ENCODE results near the gene TBX5. TPM values are rescaled to one million over a fixed set of nuclear protein-coding genes. Genes with fewer than 3 reads are reported as not detected.

The TBX5 gene
- total RNA-seq: not detected

GRCh38 chr12:114405519-114406271 is at the start of gene TBX5:
TSS of gene TBX5 (minus strand) at chr12:114406144. CDS start at chr12:114403898, 2,246 bp downstream.
- CTCF ChIA-PET: no interaction called here
- DNase-seq: no peak
- H3K4me3 Mint-ChIP-seq: no peak within 1 kb of the TSS

GRCh38 chr12:114451657-114452056 is 45.7 kb upstream of the TBX5 start:
- TF ChIP-seq CTCF (IDR thresholded peaks at IDR 0.05): no peak
- ChIA-PET CTCF (no interaction called here), POLR2A (no interaction called here)
- intact Hi-C loops (cut with micrococcal nuclease): no loop called here
- no peak overlapping the region for H3K4me3 Mint-ChIP-seq
- ATAC-seq (no peak), DNase-seq (no peak)
- peaks cover 45% of the 10 kb centered on the region for H3K27me3 Mint-ChIP-seq
- H3K9me3 Mint-ChIP-seq: no peaks in the 10 kb centered on the region
- H3K4me1 Mint-ChIP-seq (ENCODE audit: low read depth): no peaks in the 10 kb centered on the region
- no peaks in the 10 kb centered on the region for H3K36me3 Mint-ChIP-seq (ENCODE audit: low read depth)
- H3K27ac Mint-ChIP-seq: no peak overlapping the region

More at GRCh38 chr12:114405519-114406271, at the start of gene TBX5:
- POLR2A ChIA-PET: no interaction called here
- no peak for ATAC-seq
- Mint-ChIP-seq H3K27ac (no peak within 1 kb of the TSS), H3K9me3 (no peaks in the 10 kb centered on the region), H3K36me3 (ENCODE audit: low read depth) (peaks cover 2% of the 10 kb centered on the region), H3K27me3 (peaks cover 88% of the 10 kb centered on the region), H3K4me1 (ENCODE audit: low read depth) (peaks cover 15% of the 10 kb centered on the region)
- intact Hi-C loops (cut with micrococcal nuclease): loop anchor here (10.0 kb wide), 1 partner anchor 279 kb away; the partner anchor contains the start of gene TBX3
- TF ChIP-seq CTCF (IDR thresholded peaks at IDR 0.05): no peak

GRCh38 chr12:114450515-114451300 is 44.8 kb upstream of the TBX5 start:
- DNase-seq (no peak), ATAC-seq (no peak)
- Mint-ChIP-seq H3K4me3 (no peak overlapping the region), H3K36me3 (ENCODE audit: low read depth) (no peaks in the 10 kb centered on the region), H3K27me3 (peaks cover 54% of the 10 kb centered on the region), H3K27ac (no peak overlapping the region), H3K9me3 (no peaks in the 10 kb centered on the region), H3K4me1 (ENCODE audit: low read depth) (no peaks in the 10 kb centered on the region)
- TF ChIP-seq CTCF (IDR thresholded peaks at IDR 0.05): no peak
- CTCF ChIA-PET: no interaction called here
- intact Hi-C loops (cut with micrococcal nuclease): no loop called here
- POLR2A ChIA-PET: no interaction called here

- POLR2A ChIA-PET: no interaction called here
- Mint-ChIP-seq H3K27ac (no peak overlapping the region), H3K36me3 (ENCODE audit: low read depth) (no peaks in the 10 kb centered on the region), H3K27me3 (peaks cover 59% of the 10 kb centered on the region), H3K9me3 (no peaks in the 10 kb centered on the region), H3K4me3 (no peak overlapping the region), H3K4me1 (ENCODE audit: low read depth) (no peaks in the 10 kb centered on the region)
- intact Hi-C loops (cut with micrococcal nuclease): no loop called here
- CTCF ChIA-PET: no interaction called here
- ATAC-seq (no peak), DNase-seq (no peak)
- no peak for TF ChIP-seq CTCF (IDR thresholded peaks at IDR 0.05)
Observed at GRCh38 chr12:114450019-114450418, 44.1 kb upstream of the TBX5 start.

GRCh38 chr12:114448618-114448933 is 42.6 kb upstream of the TBX5 start:
- no peaks in the 10 kb centered on the region for H3K9me3 Mint-ChIP-seq
- H3K36me3 Mint-ChIP-seq (ENCODE audit: low read depth): no peaks in the 10 kb centered on the region
- TF ChIP-seq CTCF (IDR thresholded peaks at IDR 0.05): no peak
- ChIA-PET POLR2A (no interaction called here), CTCF (no interaction called here)
- intact Hi-C loops (cut with micrococcal nuclease): no loop called here
- H3K27ac Mint-ChIP-seq: no peak overlapping the region
- no peaks in the 10 kb centered on the region for H3K4me1 Mint-ChIP-seq (ENCODE audit: low read depth)
- DNase-seq (no peak), ATAC-seq (no peak)
- no peak overlapping the region for H3K4me3 Mint-ChIP-seq
- peaks cover 66% of the 10 kb centered on the region for H3K27me3 Mint-ChIP-seq
